LNCaP clone FGC (cell line): Measurements from ENCODE around the gene LHPP.
"Not testable (repeated sequence)": the region's sequence is repeated elsewhere in the genome, so short reads cannot be mapped to it uniquely, and the experiment has no call there.

Source experiments
- DNase-seq: peaks from one replicate; pipeline ENCODE4 v3.0.0-alpha.2; 2011; ENCODE audit warnings: low read depth
- H3K4me3 ChIP-seq: 2 replicates; pipeline ENCODE4 v1.5.1; 2011; ENCODE audit warnings: mild to moderate bottlenecking, low read depth, low read length, control low read depth
- CTCF ChIP-seq: IDR thresholded peaks from 2 replicates; pipeline ENCODE4 v1.5.1; 2012; ENCODE audit warnings: mild to moderate bottlenecking; ENCODE audit not compliant: control insufficient read depth, insufficient read depth; ENCODE audit errors: extremely low read depth

LHPP gene

GRCh38 chr10:124607693-124608092 lies 146.1 kb downstream of the LHPP start:
- no peak for TF ChIP-seq CTCF
- DNase-seq, result no peak
- no peak overlapping the region for H3K4me3 ChIP-seq

- DNase-seq, result no peak
- TF ChIP-seq CTCF, result no peak
- no peak overlapping the region for H3K4me3 ChIP-seq
Measured at GRCh38 chr10:124608093-124608721, 146.6 kb downstream of the LHPP start.

- no peak for TF ChIP-seq CTCF
- no peak overlapping the region for H3K4me3 ChIP-seq
- DNase-seq, result no peak
Measured at GRCh38 chr10:124609698-124610097, 148.1 kb downstream of the LHPP start.

- not testable (repeated sequence) for DNase-seq, H3K4me3 ChIP-seq
Measured at GRCh38 chr10:124610186-124610585, 148.6 kb downstream of the LHPP start.

- not testable (repeated sequence) for DNase-seq, H3K4me3 ChIP-seq
Measured at GRCh38 chr10:124610851-124611250, 149.2 kb downstream of the LHPP start.

GRCh38 chr10:124611738-124612137 lies 150.1 kb downstream of the LHPP start:
- DNase-seq, result no peak
- TF ChIP-seq CTCF, result no peak
- H3K4me3 ChIP-seq, result no peak overlapping the region

- no peak overlapping the region for H3K4me3 ChIP-seq
- no peak for DNase-seq
- TF ChIP-seq CTCF, result no peak
Measured at GRCh38 chr10:124612611-124613498, 151.2 kb downstream of the LHPP start.
